DMS153 treated with DMSO at 0.1 percent for 48 hours (cell line): ENCODE measurements around the gene RRP1.
"Not testable (repeated sequence)": the region's sequence is repeated elsewhere in the genome, so short reads cannot be mapped to it uniquely, and the experiment has no call there.

Source experiments
- DNase-seq: peaks from one replicate; lab custom pipeline; 2025; ENCODE audit not compliant: unreplicated experiment; lab: John Stamatoyannopoulos, UW

The RRP1 gene

DNA sequence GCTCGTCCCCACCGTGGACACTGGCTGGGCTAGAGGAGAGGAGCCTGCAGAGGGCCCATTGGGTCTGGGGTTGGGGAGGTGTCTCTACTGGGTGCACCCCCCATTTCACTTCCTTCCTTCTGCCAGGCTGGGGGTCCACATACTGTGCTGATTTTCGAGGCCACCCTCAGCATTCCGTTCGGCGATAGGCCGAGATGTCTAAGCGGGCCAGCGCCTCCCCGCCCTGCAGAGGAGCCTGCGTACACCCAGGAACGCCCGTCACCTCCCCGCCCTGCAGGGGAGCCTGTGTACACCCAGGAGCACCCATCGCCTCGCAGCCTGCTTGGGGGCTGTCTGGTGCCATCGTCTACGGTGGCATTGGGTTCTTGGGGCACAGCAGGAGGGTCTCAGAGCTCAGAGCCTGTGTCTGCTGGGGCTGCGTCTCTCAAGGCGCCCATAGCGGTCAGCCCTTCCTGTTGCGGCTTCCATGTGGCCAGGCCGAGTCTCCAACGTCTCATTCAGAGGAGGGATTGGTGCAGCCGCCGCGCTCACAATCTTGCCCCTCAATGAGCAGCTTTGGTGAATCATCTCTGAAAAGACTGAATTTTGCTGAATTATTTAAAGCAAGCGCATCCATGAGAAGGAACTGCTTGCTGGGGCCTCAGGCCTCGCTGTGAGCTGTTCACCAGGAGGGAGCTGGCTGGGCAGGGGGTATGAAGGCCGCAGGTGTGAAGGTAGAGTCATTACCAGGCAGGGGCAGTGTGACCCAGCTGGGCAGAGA is 44.9 kb downstream of the RRP1 start:
- DNase-seq, result no peak

- no peak for DNase-seq
Observed at GRCh38 chr21:43835050-43835449, 45.7 kb downstream of the RRP1 start.

GRCh38 chr21:43835861-43836260 is 46.5 kb downstream of the RRP1 start:
- no peak for DNase-seq

DNA sequence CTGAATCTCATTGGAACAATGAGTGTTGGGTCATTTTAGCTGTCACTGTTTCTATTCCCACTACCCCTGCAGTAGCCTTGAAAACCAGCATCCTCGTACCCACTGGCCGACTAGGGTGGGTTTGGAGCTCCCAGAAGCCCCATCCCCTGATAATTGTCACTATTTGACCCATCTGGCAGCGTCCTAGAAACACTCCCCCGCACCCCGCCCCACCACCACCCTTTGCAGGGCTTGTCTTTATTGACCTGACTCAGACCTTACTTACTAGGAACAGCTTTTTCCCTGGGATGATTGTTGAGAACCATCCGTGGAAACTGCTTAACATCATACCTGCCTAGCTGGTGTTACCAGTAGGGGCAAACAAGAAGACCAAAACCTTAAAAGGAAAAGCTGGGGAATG is 47.2 kb downstream of the RRP1 start:
- no peak for DNase-seq

- no peak for DNase-seq
Observed at GRCh38 chr21:43840259-43840658, 50.9 kb downstream of the RRP1 start.

GRCh38 chr21:43842742-43843141 is 53.4 kb downstream of the RRP1 start:
- DNase-seq, result no peak

- DNase-seq, result not testable (repeated sequence)
Observed at GRCh38 chr21:43844906-43845305, 55.5 kb downstream of the RRP1 start.

GRCh38 chr21:43845386-43845785 is 56.0 kb downstream of the RRP1 start:
- DNase-seq, result no peak

DNA sequence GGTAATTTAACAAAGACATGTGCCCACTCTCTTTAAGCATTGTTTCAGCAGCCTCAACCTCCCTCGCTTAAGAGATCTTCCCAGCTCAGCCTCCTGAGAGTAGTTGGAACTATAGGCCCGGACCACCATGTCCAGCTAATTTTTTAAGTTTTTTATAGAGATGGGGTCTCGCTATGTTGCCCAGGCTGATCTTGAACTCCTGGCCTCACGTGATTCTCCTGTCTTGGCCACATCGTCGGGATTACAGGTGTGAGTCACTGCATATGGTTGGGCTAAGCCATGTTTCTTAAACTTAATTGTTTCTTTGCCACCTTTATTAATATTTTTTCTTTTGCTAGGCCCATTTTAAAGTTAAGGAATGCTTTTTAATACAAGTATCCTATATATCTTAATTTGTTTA is 57.1 kb downstream of the RRP1 start:
- no peak for DNase-seq

DNA sequence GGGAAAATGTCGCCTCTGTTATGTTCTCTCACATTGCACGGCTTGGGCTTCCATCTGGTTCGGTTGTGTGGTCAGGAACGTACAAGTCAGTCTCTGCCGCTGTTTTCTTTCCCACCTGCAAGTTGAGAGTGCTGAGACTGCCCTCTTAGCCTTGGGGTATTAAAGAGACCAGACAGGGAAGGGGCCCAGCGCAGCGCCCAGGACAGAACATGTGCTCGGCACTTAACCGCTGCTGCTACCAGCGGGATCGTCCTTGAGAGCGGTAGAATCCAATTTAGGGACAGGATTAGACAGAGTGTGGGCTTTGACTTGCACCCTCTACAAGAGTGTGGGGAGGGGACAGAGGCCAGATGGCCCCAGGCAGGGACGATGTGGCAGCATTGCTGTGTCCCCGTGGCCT is 57.9 kb downstream of the RRP1 start:
- no peak for DNase-seq

DNA sequence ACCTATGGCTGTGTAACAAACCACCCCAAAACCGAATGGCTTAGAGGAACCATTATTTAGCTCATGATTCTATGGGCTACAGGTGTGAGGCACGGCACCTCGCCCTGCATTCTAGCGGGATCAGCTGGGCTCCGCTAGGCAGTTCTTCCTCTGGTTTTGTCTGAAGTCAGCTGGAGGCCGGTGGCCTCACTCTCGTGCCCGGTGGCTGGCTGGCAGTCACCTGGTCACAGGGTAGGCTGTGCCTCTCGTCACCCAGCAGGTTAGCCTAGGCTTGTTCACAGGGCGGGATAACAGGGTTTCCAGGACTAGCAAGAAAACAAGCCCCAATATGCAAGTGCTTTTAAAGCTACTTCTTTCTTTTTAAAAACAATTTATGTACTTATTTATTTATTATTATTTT is 59.4 kb downstream of the RRP1 start:
- DNase-seq, result no peak

DNA sequence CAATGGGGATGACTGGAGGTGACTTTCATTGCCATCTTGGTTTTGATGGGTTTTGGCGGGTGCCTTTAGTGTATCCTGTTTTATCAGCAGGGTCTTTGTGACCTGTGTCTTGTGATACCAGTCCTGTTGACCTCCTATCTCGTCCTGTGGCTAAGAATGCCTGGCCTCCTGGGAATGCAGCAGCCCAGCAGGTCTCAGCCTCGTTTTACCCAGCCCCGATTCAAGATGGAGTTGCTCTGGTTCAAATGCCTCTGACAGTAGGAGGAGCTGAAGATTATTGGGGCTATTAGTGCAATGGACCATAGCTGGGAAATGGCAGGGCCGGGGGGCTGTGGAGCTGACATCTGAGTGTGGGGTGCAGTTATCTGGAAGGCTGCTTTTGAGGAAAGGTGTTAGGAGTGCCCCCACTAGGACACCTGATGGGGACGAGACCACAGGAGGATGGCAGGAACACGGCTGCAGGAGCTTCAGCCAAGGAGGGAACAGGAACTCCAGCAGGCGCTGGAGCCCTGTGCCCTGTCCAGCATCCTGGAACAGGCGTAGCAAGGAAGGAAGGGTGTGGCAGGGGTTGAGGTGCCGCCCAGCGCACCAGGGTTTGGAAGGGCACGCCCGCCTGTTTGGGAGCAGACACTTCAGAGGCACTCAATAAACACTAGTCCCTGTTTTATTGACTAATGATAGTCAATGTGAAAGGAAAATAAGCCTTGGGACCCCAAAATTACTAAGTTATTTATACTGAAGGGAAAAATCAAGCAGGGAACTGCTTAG is 60.3 kb downstream of the RRP1 start:
- no peak for DNase-seq

- DNase-seq, result no peak
Observed at GRCh38 chr21:43850728-43851295, 61.4 kb downstream of the RRP1 start.

DNA sequence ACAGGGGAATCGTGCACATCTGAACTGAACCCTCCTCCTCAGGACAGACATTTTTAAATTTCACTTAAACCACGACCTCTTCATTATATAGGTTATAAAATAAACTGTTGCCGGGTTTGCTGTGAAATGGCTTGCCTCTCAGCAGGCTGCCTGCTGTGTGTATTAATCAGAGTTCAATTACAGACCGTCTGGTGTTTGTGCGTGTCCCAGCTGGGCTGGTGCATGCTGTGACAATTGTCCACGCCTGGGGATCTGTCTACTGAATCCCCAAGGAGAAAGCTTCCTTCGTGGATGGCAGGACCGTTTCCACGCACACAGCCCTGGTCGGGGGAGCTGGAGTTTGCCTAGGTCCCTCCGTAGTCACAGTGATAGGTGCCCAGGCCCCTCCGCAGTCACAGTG is 62.2 kb downstream of the RRP1 start:
- no peak for DNase-seq

- no peak for DNase-seq
Observed at GRCh38 chr21:43853851-43854772, 64.7 kb downstream of the RRP1 start.
